ENCODE measurements around the gene KCTD7.
A peak's percentile ranks its signal among the peaks of the same experiment; 100 is the strongest.
"Not testable (repeated sequence)": the region's sequence is repeated elsewhere in the genome, so short reads cannot be mapped to it uniquely, and the experiment has no call there.

Gene KCTD7

GRCh38 chr7:66654275-66655112 is 25.8 kb downstream of the KCTD7 start:
- peak; percentile 96 for DNase-seq (ENCODE audit: low read depth)

GRCh38 chr7:66655113-66655806 is 26.6 kb downstream of the KCTD7 start:
- DNase-seq (ENCODE audit: low read depth): not testable (repeated sequence)

GRCh38 chr7:66655826-66656485 is 27.3 kb downstream of the KCTD7 start:
- DNase-seq (ENCODE audit: low read depth): not testable (repeated sequence)

- no peak for DNase-seq (ENCODE audit: low read depth)
Measured at GRCh38 chr7:66657798-66658197, 29.1 kb downstream of the KCTD7 start.

- no peak for DNase-seq (ENCODE audit: low read depth)
Measured at GRCh38 chr7:66662646-66663264, 34.1 kb downstream of the KCTD7 start.

- DNase-seq (ENCODE audit: low read depth): no peak
Measured at GRCh38 chr7:66664590-66665293, 36.1 kb downstream of the KCTD7 start.

GRCh38 chr7:66666313-66666952 is 37.8 kb downstream of the KCTD7 start:
- no peak for DNase-seq (ENCODE audit: low read depth)

- DNase-seq (ENCODE audit: low read depth): no peak
Measured at GRCh38 chr7:66667023-66667728, 38.5 kb downstream of the KCTD7 start.

- no peak for DNase-seq (ENCODE audit: low read depth)
Measured at GRCh38 chr7:66668112-66668511, 39.4 kb downstream of the KCTD7 start.

GRCh38 chr7:66668677-66669076 is 40.0 kb downstream of the KCTD7 start:
- DNase-seq (ENCODE audit: low read depth): no peak

GRCh38 chr7:66669088-66669487 is 40.4 kb downstream of the KCTD7 start:
- no peak for DNase-seq (ENCODE audit: low read depth)

GRCh38 chr7:66669496-66669895 is 40.8 kb downstream of the KCTD7 start:
- DNase-seq (ENCODE audit: low read depth): no peak

- DNase-seq (ENCODE audit: low read depth): no peak
Measured at GRCh38 chr7:66671034-66671433, 42.4 kb downstream of the KCTD7 start.

GRCh38 chr7:66671486-66671885 is 42.8 kb downstream of the KCTD7 start:
- not testable (repeated sequence) for DNase-seq (ENCODE audit: low read depth)

- not testable (repeated sequence) for DNase-seq (ENCODE audit: low read depth)
Measured at GRCh38 chr7:66672432-66673123, 43.9 kb downstream of the KCTD7 start.

- not testable (repeated sequence) for DNase-seq (ENCODE audit: low read depth)
Measured at GRCh38 chr7:66673124-66673640, 44.5 kb downstream of the KCTD7 start.

- no peak for DNase-seq (ENCODE audit: low read depth)
Measured at GRCh38 chr7:66679633-66680244, 51.1 kb downstream of the KCTD7 start.

- peak; percentile 94 for DNase-seq (ENCODE audit: low read depth)
Measured at GRCh38 chr7:66681491-66682349, 53.0 kb downstream of the KCTD7 start.

Measured in activated T-helper 1 cell treated with Interleukin-2 at 50 U/mL for 16 hours (primary cell).